Measurements from ENCODE around the gene FAM168A.
A peak's percentile ranks its signal among the peaks of the same experiment; 100 is the strongest.

The FAM168A gene

DNA sequence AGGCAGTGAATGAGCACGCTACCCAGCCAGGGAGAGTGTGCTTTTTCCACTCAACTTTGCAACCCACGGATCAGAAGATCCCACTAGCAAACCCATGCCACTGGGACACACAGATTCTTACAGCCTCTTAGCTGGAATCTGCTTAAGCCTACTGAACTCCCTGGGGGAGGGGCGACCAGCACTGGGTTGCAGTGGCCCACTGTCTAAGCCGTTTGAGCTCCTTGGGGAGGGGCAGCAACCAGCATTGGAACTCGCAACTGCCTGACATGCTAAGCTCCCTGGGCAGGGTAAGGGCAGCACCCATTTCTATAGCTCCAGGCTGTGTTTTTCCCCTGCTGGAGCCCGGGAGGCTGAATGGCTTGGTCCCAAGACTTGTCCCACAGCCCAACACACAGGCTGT lies 99.6 kb downstream of the FAM168A start:
- no peak for DNase-seq (ENCODE audit: low read depth)
- no peak overlapping the region for H3K4me3 ChIP-seq (ENCODE audit: low read depth, low read length)
- TF ChIP-seq CTCF (IDR thresholded peaks at IDR 0.05; ENCODE audit: low read depth, low read length, missing control alignments), result no peak

GRCh38 chr11:73496134-73496533 lies 101.8 kb downstream of the FAM168A start:
- DNase-seq (ENCODE audit: low read depth), result no peak
- no peak overlapping the region for H3K4me3 ChIP-seq (ENCODE audit: low read depth, low read length)
- TF ChIP-seq CTCF (IDR thresholded peaks at IDR 0.05; ENCODE audit: low read depth, low read length, missing control alignments), result no peak

GRCh38 chr11:73495731-73496130 lies 102.2 kb downstream of the FAM168A start:
- no peak for TF ChIP-seq CTCF (IDR thresholded peaks at IDR 0.05; ENCODE audit: low read depth, low read length, missing control alignments)
- DNase-seq (ENCODE audit: low read depth), result no peak
- no peak overlapping the region for H3K4me3 ChIP-seq (ENCODE audit: low read depth, low read length)

DNA sequence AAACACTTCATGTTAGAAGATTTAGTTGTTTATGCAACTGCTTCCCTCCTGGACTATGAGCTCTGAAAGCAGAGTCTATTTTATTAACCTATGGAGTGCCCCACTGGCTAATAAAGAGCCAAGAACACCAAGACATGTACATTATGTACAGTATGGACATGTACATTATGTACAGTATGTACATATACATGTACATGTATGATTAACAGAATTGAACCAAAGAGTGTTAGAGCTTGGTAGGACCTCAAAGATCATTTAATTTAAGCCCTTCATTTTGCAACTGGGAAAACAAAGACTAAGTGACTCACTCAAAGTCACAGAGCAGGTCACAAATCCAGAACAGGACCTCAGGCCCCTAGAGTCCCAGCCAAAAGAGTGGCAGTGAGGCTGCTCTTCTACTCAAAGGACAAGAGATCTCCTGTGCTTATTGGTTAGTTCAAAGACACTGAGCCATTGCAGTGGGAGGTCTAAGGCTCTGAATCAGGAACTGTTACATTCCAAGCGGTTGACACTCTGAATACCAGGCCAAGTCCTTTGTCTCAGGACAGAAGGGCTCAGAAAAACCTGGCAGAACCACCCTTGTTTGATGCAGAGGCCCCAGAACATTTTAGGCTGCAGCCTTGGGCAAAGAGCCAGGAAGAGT lies 103.8 kb downstream of the FAM168A start:
- no peak for TF ChIP-seq CTCF (IDR thresholded peaks at IDR 0.05; ENCODE audit: low read depth, low read length, missing control alignments)
- no peak overlapping the region for H3K4me3 ChIP-seq (ENCODE audit: low read depth, low read length)
- DNase-seq (ENCODE audit: low read depth), result no peak

DNA sequence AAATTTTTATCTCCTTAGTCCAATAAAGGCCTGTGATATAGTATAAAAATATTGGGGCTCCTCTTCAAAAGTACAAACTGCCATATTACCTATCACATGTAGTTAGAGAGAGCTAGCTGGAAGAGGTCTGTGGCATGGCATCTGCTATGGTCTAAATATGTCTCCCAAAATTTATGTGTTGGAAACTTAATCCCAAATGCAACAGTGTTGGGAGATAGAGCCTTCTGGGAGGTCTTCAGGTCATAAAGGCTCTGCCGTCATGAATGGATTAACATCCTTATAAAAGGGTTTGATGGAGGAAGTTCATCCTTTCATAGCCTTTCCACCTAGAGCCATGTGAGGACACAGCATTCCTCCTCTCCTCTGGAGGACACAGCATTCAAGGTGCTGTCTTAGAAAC lies 116.3 kb downstream of the FAM168A start:
- TF ChIP-seq CTCF (IDR thresholded peaks at IDR 0.05; ENCODE audit: low read depth, low read length, missing control alignments), result no peak
- no peak overlapping the region for H3K4me3 ChIP-seq (ENCODE audit: low read depth, low read length)
- no peak for DNase-seq (ENCODE audit: low read depth)

GRCh38 chr11:73480677-73481076 lies 117.2 kb downstream of the FAM168A start:
- H3K4me3 ChIP-seq (ENCODE audit: low read depth, low read length), result no peak overlapping the region
- DNase-seq (ENCODE audit: low read depth), result no peak
- TF ChIP-seq CTCF (IDR thresholded peaks at IDR 0.05; ENCODE audit: low read depth, low read length, missing control alignments), result no peak

DNA sequence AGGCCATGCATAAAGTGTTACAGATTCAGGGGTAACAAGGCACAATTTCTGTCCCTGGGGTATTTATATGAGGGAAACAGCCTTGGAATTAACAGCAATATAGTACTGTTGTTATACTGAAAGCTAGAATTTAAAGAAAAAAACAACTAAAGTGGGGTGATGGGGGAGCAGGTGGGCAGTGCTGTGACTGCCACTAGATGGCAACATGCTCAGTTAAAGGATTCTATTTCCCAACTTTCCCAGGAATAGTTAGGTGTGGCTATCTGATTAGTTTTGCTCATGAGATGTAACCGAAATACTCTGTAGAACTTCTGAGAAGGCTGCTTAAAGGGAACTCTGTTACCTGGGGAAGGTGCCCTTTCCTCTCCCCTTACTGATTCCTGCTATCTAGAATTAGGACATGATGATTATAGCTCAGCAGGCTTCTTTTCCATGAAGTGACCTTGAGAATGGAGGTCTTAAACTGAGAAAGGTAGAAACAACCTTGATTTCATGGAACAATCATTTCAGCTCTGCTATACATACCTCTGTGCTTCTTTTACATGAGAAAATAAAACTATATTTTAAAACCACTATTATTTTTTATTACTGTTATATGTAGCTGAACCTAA lies 119.1 kb downstream of the FAM168A start:
- DNase-seq (ENCODE audit: low read depth), result no peak
- H3K4me3 ChIP-seq (ENCODE audit: low read depth, low read length), result no peak overlapping the region
- TF ChIP-seq CTCF (IDR thresholded peaks at IDR 0.05; ENCODE audit: low read depth, low read length, missing control alignments), result peak; percentile 70

All from GM12864 (cell line).